Activated effector memory CD4-positive, alpha-beta T cell treated with anti-CD3 and anti-CD28 coated beads, Interleukin-2, amount 50 U/mL, for 16 hours (primary cell): ENCODE data around the gene HIVEP1.

Experiments
- DNase-seq: peaks from one replicate; pipeline ENCODE4 v3.0.0-alpha.2; 2020

The HIVEP1 gene

GRCh38 chr6:12012038-12012557, at the start of gene HIVEP1:
TSS of gene HIVEP1 (plus strand) at chr6:12012312. CDS start at chr6:12015629, 3,317 bp downstream.
- no peak for DNase-seq

DNA sequence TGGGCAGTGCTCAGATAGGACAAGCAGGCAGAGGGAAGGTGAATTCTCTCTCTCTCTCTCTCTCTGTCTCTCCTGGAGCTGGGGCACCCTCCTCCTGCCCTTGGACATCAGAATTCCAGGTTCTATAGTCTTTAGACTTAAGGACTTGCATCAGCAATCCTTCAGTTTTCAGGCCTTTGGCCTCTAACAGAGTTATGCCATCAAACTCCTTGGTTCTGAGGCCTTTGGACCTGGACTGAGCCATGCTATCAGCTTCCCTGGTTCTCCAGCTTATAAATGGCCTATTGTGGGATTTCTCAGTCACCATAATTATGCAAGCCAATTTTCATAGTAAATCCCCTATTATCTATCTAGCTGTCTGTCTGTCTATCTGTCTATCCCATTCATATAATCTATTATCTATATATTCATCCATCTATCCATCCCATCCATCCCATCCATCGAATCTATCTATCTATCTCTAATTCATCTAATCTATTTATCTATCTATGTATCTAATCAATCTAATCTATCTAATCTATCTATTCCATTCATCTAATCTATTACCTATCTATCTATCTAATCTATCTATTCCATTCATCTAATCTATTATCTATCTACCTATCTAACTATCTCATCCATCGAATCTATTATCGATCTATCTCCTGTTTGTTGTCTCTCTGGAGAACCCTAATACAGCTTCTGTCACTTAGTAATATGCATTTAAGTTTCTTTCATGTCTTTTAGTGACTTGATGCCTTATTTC, 48.2 kb upstream of the HIVEP1 start:
- DNase-seq = no peak

- DNase-seq = no peak
Observed at GRCh38 chr6:11964729-11965335, 47.3 kb upstream of the HIVEP1 start.

GRCh38 chr6:11965499-11965898, 46.6 kb upstream of the HIVEP1 start:
- no peak for DNase-seq

DNA sequence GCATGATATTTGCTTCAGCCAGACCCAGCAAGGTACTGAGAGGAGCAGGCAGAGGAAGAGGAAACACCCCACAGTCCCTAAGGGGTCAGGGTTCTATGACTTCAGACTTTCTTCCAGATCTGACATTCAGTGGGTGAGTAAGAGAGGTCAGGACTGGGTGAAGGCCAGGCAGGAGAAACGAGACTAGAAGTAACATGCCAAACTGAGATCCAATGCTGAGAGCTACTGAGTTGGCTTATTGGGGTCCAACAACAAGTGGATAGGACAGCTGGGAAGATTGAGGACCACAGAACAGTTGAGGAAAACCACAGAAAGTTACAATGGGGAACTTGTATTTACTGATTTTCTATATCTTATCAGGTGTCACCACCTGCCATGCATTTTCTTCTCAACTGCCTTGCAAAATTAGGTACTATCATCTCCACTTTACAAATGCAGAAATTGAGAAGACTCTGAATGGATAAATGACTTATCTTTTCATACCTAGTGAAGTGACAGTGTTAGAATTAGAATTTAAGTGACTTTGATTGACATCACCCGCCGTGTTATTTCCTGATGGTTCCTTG, 43.8 kb upstream of the HIVEP1 start:
- no peak for DNase-seq

GRCh38 chr6:11969092-11969491, 43.0 kb upstream of the HIVEP1 start:
- no peak for DNase-seq

DNA sequence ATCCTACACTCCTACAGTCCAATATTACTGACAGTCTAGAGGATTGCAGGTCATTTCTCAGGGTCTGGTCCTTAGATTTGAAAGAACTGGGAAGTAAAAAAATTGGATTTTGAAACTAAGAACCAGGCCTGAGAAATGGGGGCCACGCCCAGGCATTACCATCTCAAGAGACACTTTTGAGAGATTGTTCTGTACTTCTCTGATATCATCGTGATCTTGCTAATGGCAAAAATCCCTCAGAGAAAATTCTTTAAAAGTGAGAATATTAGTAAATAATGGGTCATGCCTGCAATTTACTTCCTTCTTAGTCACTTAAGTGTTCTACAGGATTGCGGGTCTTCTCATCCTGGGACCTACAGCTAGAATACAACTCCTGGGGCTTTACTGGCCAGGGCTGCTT, 42.0 kb upstream of the HIVEP1 start:
- no peak for DNase-seq

DNA sequence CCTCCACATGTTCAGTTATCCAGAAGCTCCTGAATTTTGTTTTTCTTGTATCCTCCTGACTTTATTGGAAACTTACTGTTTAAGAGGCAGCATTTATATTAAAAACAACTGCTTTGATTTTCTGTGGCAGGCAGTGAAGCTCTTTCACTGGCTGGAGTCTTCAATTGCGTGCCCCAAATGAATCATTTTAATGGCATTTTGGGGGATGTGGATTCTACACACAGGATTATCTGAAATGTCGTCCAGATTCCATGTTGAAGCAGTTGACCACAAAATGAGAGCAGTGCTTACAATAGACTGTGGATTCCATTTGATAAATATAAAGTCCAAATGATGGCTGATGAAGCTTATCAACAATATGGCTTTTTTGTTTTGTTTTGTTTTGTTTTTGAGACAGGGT, 41.0 kb upstream of the HIVEP1 start:
- DNase-seq = no peak

DNA sequence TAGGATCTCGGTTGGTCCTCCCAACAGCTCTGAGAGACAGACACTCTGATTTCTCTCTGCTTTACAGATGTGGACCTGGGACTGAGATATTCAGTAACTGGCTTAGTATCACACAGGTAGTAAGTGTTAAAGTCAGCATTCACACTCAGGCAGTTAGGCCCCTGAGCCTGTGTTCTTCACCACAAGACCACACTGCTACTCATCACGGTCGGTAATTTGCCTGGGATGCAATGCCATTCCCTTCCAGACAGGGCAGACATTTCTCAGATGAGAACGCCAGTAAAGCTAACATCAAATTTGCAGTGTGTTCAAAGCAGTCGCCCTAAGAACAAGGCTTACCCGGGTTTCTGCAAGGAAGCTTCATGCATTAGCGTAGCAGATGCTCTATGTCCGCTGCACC, 39.8 kb upstream of the HIVEP1 start:
- DNase-seq = no peak

DNA sequence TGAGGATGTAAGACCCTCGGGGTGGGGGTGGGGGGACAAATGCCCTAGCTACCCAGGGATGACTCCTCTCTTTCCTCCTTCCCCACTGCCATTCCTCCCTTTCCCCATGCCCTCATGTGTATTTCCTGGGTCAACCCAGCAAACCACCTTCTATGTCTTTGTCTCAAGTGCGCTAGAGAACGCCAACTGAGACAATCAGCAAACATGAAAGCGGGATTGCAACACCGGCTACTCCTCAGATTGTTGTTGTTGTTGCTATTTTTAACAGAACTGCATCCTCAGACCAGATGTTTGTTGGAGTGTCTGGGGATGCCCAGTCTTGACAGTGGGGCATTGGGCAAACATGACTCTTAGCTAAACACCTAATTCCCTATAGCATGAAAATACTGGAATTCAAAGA, 39.3 kb upstream of the HIVEP1 start:
- DNase-seq = no peak

DNA sequence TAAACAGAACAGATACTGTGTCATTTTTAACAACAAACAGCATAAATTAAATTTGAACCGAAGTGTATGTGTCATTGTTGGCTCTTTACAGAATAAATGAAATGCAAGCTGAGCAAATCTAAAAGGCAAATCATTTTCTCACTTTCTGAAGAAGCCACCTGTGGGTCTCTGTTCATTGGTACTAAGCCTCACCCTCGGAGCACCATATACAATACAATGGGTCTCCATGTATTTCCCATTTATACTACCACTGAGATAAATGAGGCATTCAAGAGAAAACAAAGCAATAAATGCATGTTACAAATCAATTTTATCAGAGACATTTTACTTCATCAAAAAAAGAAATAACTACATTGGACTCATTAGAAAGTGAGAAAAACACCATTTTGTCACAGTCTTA, 38.9 kb upstream of the HIVEP1 start:
- no peak for DNase-seq

DNA sequence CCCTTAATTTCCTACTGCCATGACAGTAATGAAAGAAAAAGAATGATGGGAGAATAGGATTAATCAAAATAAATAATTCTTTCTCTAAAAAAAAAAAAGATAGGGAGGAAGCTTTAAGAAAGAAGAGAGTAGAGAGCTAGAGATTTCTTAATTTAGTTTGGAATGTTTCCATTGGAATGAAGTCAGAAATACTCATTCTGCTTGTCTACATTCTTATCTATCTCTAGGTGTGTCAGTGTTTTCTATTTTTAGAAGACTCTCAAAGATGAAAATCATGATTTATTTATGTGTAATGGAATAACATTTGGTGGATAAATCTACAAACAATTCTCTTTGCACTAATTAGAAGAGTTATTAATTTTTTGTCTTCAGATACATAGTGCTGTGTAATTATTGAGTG, 38.0 kb upstream of the HIVEP1 start:
- DNase-seq = no peak

GRCh38 chr6:11975353-11975977, 36.6 kb upstream of the HIVEP1 start:
- DNase-seq = no peak

- no peak for DNase-seq
Observed at GRCh38 chr6:11976489-11976888, 35.6 kb upstream of the HIVEP1 start.

DNA sequence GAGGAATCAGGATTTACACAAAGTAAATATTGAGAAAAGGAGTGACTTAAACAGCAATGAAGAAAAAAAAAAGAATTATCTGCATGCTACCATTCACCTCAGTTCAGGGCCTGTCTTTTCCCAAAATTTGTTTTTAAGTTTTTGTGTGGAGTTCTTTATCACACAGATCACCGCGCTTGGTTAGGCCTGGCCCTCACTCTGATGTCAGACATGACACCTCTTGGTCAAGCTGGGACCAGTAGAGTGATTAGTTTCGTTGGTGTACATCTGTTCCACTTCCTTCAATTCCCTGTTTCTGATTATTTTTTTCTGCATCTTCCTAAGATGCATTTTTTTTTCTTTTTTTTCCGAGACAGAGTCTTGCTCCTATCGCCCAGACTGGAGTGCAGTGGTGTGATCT, 34.9 kb upstream of the HIVEP1 start:
- DNase-seq = no peak

DNA sequence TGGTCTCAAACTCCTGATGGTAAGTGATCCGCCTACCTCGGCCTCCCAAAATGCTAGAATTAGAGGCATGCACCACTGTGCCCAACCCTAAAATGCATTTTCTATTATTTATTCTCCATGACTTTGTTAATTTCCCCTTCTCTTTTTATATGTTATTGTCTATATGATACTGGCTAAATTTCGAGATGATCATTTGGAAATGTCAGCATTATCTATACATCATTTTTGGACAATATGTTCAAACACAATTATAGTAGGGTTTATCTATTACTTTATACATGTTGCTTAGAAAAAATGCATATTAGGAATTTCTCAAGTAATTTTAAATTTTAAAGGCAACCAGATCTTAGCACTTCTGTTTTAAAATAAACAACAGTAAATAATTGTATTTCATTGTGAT, 34.4 kb upstream of the HIVEP1 start:
- no peak for DNase-seq

- no peak for DNase-seq
Observed at GRCh38 chr6:11978169-11978987, 33.7 kb upstream of the HIVEP1 start.

DNA sequence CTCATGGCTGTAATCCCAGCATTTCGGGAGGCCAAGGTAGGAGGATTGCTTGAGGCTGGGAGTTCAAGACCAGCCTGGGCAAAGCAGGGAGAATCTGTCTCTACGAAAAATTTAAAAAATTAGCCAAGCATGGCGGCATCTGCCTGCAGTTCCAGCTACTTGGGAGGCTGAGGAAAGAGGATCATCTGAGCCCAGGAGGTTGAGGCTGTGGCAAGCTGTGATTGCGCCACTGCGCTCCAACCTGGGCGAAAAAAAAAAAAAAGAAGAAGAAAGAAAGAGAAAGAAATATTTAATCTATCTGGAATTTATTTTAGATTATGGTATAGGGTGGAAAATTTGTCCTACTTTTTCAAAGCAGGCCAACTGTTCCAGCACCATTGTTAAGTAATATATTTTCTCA, 32.2 kb upstream of the HIVEP1 start:
- no peak for DNase-seq

DNA sequence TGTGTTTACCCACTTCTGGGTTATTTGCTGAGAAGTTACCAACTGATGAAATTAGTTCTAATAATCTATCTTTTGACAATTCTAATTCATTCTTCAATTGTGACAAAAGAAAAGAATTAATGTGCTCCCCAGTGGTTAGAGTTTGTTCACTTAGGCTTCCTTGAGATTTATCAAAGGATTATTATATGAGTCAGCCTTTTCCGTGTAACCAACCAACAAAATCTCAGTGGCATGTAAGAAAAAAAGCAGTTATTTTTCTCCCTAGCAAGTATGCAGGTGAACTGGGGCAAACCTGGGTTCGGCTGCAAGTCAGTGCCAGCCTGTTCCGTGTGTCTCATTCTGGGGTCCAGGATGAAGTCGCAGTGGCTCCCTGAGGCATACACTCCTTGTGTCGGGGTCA, 28.8 kb upstream of the HIVEP1 start:
- DNase-seq = no peak

GRCh38 chr6:11987386-11987785, 24.7 kb upstream of the HIVEP1 start:
- no peak for DNase-seq

DNA sequence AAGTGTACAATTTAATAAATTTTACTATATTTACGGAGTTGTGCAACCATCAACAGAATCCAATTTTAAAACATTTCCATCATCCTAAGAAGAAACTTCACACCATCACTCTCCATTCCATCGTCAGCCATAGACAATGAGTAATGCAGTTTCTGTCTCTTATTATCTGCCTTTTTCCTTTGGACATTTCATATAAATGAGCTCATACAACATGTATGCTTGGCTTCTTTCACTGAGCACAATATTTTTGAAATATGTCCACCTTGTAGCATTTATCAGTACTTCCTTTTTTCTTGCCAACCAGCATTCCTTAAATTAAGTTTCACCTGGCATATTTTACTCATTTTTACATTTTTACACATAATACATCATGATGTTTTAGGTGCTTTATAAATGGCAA, 22.7 kb upstream of the HIVEP1 start:
- DNase-seq = no peak

DNA sequence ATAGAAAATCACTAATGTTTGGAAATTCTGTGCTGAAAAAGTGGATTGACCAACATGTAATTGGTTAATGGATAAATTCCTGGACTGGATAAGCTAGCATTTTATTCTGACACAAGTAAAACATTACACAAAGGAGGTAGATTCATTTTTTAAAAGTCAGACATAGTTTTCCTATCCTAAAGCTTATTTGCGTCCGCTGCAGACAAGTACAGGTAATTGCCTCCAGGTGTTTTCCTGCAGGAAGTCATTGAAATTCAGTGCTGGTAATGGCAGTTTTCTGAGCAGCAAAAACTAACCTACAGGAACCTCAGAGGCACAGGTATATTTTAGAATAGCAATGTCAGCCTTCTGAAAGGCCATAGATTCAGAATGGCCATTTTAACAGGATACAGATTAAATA, 20.0 kb upstream of the HIVEP1 start:
- no peak for DNase-seq

DNA sequence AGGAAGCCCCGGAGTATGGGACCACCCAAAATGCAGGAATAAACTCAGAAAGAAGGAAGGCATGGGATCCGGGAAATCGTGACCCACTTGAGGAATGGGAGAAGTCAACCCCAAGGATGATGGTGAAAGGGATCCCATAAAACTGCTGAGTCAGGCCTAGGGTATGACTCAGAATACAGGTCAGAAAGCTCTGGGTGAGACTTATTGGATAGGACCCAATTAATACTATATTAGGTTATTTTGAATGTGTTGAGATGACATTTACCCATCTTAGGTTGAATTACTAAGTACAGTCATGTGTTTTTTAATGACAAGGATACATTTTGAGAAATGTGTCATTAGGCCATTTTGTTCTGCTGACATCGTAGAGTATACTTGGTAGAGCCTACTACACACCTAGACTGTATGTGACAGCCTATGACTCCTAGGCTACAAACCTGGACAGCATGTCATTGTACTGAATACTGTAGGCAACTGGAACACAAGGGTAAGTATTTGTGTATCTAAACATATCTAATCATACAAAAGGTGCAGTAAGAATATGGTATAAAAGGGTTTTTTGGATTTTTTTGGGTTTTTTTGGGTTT, 17.1 kb upstream of the HIVEP1 start:
- no peak for DNase-seq
